Sigmoid colon (tissue), 7 donors: ENCODE data around the gene EHD1. TPM values are rescaled to one million over a fixed set of nuclear protein-coding genes. Genes with fewer than 3 reads are reported as not detected.

Experiments used
- DNase-seq: peaks from one replicate; pipeline ENCODE4 v3.0.0-alpha.2; 2019
- H3K27ac ChIP-seq, 4 donors: fragments of 200-600 bp; sonication (generic); one replicate each; pipeline ENCODE4 v1.5.1; 2016 to 2019; ENCODE audit warnings: mild to moderate bottlenecking in 1 of 4
- H3K27me3 ChIP-seq, 3 donors: fragments of 200-600 bp; sonication (generic); one replicate each; pipeline ENCODE4 v1.5.1; 2019; ENCODE audit warnings: mild to moderate bottlenecking in 1 of 3
- H3K36me3 ChIP-seq, 4 donors: fragments of 200-600 bp; sonication (generic); one replicate each; pipeline ENCODE4 v1.5.1; 2016 to 2019
- H3K4me1 ChIP-seq, 4 donors: fragments of 200-600 bp; sonication (generic); one replicate each; pipeline ENCODE4 v1.5.1; 2017 to 2019
- H3K4me3 ChIP-seq, 4 donors: fragments of 200-600 bp; sonication (generic); one replicate each; pipeline ENCODE4 v1.5.1; 2017 to 2019; ENCODE audit warnings: mild to moderate bottlenecking in 2 of 4, moderate library complexity in 1 of 4
- H3K9me3 ChIP-seq, 4 donors: fragments of 200-600 bp in 3 of 4; sonication (generic) in 3 of 4; one replicate each; pipeline versions ENCODE4 v1.5.1 to v1.6.1; 2013 to 2019
- EP300 ChIP-seq, 4 donors: sonication (generic); formaldehyde crosslinking; IDR thresholded peaks; one replicate each; pipeline ENCODE4 v1.6.1; 2017; ENCODE audit warnings: antibody characterized with exemption in 4 of 4
- POLR2A ChIP-seq, 2 donors: fragments of 450-650 bp; IDR thresholded peaks; one replicate each; pipeline ENCODE4 v1.6.1; 2016; ENCODE audit warnings: antibody characterized with exemption in 2 of 2, mild to moderate bottlenecking in 2 of 2, moderate library complexity in 2 of 2
- POLR2AphosphoS5 ChIP-seq, 4 donors: sonication (generic); formaldehyde crosslinking; IDR thresholded peaks; one replicate each; pipeline ENCODE4 v1.6.1; 2017; ENCODE audit warnings: antibody characterized with exemption in 4 of 4
- whole genome bisulfite sequencing, 2 donors: extraction: QIAGEN DNeasy Blood & Tissue Kit; methylation state at CpG; one replicate each; pipeline ENCODE4 v1.1.7; 2013; 5-methylcytosine and 5-hydroxymethylcytosine counted together
- intact Hi-C: fragments of 100-400 bp; cut with DNase I; formaldehyde crosslinking; loops from one replicate; pipeline ENCODE4 v1.15.1; 2023
- polyA plus RNA-seq, 3 donors: library from polyadenylated mRNA; stranded (reverse); fragments of 200-250 nt; gene quantifications; one replicate each; pipeline ENCODE4 v1.2.3, GENCODE V29; 2013
- total RNA-seq, 4 donors: library from RNA; depleted of rRNA; stranded (reverse); fragments of >200 nt; gene quantifications; one replicate each; pipeline ENCODE4 v1.1.0, GENCODE V29; 2016
- TF ChIP-seq, protein P1 (sequence below), 4 experiments: fragments of 450-650 bp in 3 of 4; fragments of 200-600 bp in 1 of 4; IDR thresholded peaks; one replicate each; pipeline ENCODE4 v1.5.1; 2016 to 2019; ENCODE audit warnings: antibody characterized with exemption in 4 of 4, mild to moderate bottlenecking in 3 of 4, moderate library complexity in 2 of 4
- donor health status: healthy with polysubstance abuse.
- donor health status: Bipolar disorder and iron deficiency.
- donor health status: healthy.

Gene EHD1
- total and polyA plus RNA-seq, 7 donors: 27.0 to 73.1 (median 40.0) TPM

DNA sequence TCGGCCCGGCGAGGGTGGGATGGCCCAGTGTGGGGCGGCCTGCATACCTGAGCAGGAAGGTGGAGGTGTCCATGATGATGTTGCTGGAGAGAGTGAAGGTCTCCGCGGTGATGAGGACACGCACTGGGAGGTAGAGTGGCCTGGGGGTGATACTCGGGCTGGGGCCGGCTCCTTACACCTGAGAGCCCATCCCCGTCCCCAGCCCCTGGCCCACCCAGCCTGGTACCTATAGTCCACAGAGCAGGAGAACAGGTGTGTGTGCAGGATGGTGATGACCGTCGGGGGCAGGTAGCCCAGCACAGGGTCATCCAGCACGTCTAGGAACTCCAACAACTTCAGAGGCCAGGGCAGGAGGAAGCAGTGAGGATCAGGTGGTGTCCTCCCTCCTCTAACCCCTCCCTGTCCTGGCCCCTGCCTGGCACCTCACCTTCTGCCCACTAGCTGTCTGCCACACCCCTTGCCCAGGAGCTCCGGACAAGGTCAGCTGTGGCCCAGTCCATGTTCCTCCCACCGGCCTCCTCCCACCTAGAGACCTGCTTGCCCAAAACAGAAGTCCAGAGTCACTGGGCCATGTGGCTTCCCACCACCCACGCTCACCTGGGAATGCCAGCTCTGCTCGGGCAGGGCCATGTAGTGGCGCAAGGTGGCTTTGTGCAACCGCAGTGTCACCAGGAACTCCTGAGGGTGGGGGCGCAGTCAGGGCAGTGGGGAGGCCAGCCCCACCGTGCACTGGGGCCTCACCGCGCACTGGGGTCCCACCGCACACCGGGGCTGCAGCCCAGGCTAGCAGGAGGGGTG is 27.3 kb upstream of the EHD1 start:
- 94 to 95% methylated on average over 25 of the region's 25 CpGs for WGBS, 2 donors
- Histone ChIP-seq H3K4me1 (no peaks in the 10 kb centered on the region), H3K27ac (no peak overlapping the region), H3K27me3 (no peaks in the 10 kb centered on the region), H3K36me3 (peaks cover 42 to 97% (median 79%) of the 10 kb centered on the region in 4 donors), H3K4me3 (no peak overlapping the region), H3K9me3 (no peaks in the 10 kb centered on the region)
- intact Hi-C loops: no loop called here
- no peak for DNase-seq
- TF ChIP-seq EP300 (IDR thresholded peaks at IDR 0.05) (no peak), POLR2A (IDR thresholded peaks at IDR 0.05) (no peak), POLR2AphosphoS5 (IDR thresholded peaks at IDR 0.05) (no peak)
- TF ChIP-seq, protein P1, sequence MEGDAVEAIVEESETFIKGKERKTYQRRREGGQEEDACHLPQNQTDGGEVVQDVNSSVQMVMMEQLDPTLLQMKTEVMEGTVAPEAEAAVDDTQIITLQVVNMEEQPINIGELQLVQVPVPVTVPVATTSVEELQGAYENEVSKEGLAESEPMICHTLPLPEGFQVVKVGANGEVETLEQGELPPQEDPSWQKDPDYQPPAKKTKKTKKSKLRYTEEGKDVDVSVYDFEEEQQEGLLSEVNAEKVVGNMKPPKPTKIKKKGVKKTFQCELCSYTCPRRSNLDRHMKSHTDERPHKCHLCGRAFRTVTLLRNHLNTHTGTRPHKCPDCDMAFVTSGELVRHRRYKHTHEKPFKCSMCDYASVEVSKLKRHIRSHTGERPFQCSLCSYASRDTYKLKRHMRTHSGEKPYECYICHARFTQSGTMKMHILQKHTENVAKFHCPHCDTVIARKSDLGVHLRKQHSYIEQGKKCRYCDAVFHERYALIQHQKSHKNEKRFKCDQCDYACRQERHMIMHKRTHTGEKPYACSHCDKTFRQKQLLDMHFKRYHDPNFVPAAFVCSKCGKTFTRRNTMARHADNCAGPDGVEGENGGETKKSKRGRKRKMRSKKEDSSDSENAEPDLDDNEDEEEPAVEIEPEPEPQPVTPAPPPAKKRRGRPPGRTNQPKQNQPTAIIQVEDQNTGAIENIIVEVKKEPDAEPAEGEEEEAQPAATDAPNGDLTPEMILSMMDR (IDR thresholded peaks at IDR 0.05): no peak

DNA sequence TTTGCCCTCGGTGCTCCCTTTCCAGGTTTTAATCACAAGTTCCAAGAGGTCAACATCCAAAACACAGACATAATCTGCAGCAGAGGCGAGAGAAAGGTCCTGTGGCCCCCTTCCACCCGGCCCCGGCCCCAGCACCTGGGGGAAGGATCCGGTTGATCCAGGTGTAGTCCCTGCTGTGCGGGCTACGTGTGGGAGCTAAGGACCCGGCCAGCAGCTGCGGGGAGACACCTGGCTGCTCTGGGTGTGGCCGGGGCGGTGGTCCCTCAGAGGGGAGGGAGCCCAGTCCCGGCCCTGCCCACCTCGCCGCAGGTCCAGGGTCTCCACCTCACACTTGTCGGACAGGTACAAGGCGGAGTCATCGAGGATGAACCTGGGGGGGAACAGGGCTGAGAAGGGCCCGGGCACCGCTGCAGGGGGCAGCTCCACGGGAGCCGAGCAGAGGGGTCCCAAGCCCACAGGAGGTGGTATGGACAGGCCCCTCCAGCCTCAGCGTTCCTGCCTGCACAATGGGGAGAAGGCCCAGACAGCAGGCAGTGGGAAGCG is 24.9 kb upstream of the EHD1 start:
- Histone ChIP-seq H3K4me1 (no peaks in the 10 kb centered on the region), H3K27me3 (no peaks in the 10 kb centered on the region), H3K9me3 (no peaks in the 10 kb centered on the region), H3K4me3 (no peak overlapping the region), H3K27ac (no peak overlapping the region), H3K36me3 (peaks cover 18 to 96% (median 62%) of the 10 kb centered on the region in 4 donors)
- WGBS, 2 donors: 90 to 95% methylated on average over 23 of the region's 23 CpGs
- TF ChIP-seq POLR2AphosphoS5 (IDR thresholded peaks at IDR 0.05): no peak
- TF ChIP-seq, protein P1 (IDR thresholded peaks at IDR 0.05): no peak
- TF ChIP-seq POLR2A (IDR thresholded peaks at IDR 0.05): no peak
- TF ChIP-seq EP300 (IDR thresholded peaks at IDR 0.05): no peak
- DNase-seq: no peak
- intact Hi-C loops: no loop called here

DNA sequence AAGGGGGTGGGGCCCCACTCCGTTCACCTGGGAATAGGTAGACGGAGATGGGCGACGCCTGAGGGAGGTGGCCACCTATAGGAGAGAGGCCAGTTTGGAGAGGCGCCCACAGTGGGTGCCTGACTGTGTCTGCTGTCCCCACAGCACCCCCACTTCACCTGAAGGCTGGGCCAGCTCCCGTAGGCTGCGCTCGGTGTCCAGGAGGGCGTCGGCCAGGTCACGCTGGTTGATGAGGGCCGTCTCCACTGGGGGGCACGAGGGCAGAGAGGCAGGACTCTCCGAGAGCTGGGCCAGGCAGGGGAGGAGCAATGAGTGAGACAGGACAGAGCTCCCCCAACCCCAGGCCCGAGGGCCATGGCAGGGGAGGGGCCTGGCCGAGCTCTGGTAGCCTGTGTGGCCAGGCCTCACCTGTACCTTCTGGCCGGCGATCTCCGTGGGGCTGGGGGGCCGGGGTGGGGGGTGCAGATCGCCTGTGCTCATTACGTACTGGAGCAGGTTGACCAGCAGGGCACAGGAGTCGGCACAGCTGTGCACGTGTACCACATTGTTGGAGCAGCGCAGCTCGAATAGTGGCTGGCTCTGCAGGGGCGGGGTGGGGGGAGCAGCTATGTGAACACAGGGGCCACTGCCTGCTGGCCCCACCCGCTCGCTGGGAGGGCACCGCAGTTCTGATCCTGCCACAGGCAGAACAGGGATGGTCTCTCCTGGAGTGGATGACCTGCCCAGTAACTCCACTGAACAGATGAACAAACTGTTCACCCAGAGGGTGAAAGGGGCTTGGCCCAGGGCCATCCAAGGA is 23.9 kb upstream of the EHD1 start:
- intact Hi-C loops: no loop called here
- no peaks in the 10 kb centered on the region for H3K4me1 ChIP-seq
- H3K9me3 ChIP-seq: no peaks in the 10 kb centered on the region
- 87 to 91% methylated on average over 30 of the region's 30 CpGs for WGBS, 2 donors
- H3K4me3 ChIP-seq: no peak overlapping the region
- no peaks in the 10 kb centered on the region for H3K27me3 ChIP-seq
- no peak for DNase-seq
- H3K27ac ChIP-seq: no peak overlapping the region
- no peak for TF ChIP-seq POLR2AphosphoS5 (IDR thresholded peaks at IDR 0.05)
- TF ChIP-seq POLR2A (IDR thresholded peaks at IDR 0.05): no peak
- TF ChIP-seq, protein P1 (IDR thresholded peaks at IDR 0.05): no peak
- no peak for TF ChIP-seq EP300 (IDR thresholded peaks at IDR 0.05)
- H3K36me3 ChIP-seq: peaks cover 14 to 96% (median 61%) of the 10 kb centered on the region in 4 donors

DNA sequence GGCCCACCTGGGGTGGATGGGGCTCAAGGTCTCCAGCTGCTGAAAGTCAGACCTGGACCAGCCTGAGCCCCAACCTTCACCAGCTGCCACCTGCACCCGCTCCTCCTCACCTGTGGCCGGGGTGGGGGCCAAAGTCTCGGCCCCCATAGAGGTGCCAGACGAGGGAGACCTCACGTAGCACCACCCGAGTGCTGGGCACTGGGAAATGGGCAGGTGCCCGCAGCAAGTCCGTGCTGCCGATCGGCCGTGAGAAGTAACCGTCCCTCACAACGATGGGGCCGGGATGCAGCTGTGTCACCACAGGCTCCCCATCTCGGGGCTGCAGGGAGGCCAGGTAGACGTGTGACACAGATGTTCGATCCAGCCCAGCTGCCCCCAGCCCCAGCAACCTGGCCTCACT is 22.4 kb upstream of the EHD1 start:
- WGBS, 2 donors: 94 to 95% methylated on average over 17 of the region's 17 CpGs
- H3K36me3 ChIP-seq: peaks cover 0 to 94% (median 49%) of the 10 kb centered on the region in 4 donors
- intact Hi-C loops: no loop called here

More for the DNA sequence above, 22.4 kb upstream of the EHD1 start:
- Histone ChIP-seq H3K27me3 (no peaks in the 10 kb centered on the region), H3K4me1 (no peaks in the 10 kb centered on the region), H3K27ac (no peak overlapping the region), H3K4me3 (no peak overlapping the region), H3K9me3 (no peaks in the 10 kb centered on the region)
- no peak for DNase-seq
- TF ChIP-seq, protein P1 (IDR thresholded peaks at IDR 0.05): no peak
- no peak for TF ChIP-seq POLR2AphosphoS5 (IDR thresholded peaks at IDR 0.05)
- TF ChIP-seq EP300 (IDR thresholded peaks at IDR 0.05): no peak
- TF ChIP-seq POLR2A (IDR thresholded peaks at IDR 0.05): no peak
